PC-3 (cell line): ENCODE data around the gene DRAM1. TPM values are rescaled to one million over a fixed set of nuclear protein-coding genes. Genes with fewer than 3 reads are reported as not detected.
"Not testable (repeated sequence)": the region's sequence is repeated elsewhere in the genome, so short reads cannot be mapped to it uniquely, and the experiment has no call there.

Source experiments
- ATAC-seq: fragments of 200-7000 bp; cut with Tn5 transposase; 2 replicates; pipeline ENCODE4 v1.9.1; 2020; ENCODE audit warnings: mild to moderate bottlenecking, moderate library complexity
- BruUV-seq: library from RNA; stranded (reverse); fragments of 400-500 nt; replicated peaks from 2 replicates; lab custom pipeline; 2021; lab: Mats Ljungman, UMichigan
- CTCF ChIA-PET: fragments of 300-600 bp; sonication (Branson Sonifier 250); formaldehyde crosslinking; loops from one replicate; lab custom pipeline; 2022; ENCODE audit warnings: antibody characterized with exemption; lab: Charles Lee
- POLR2A ChIA-PET: fragments of 300-600 bp; sonication (Branson Sonifier 250); formaldehyde crosslinking; loops from one replicate; lab custom pipeline; 2022; ENCODE audit warnings: antibody characterized with exemption; ENCODE audit not compliant: unreplicated experiment; lab: Charles Lee
- DNase-seq: peaks from one replicate; pipeline ENCODE4 v3.0.0-alpha.2; 2015
- H2AFZ ChIP-seq: fragments of 300-600 bp; sonication (generic); 2 replicates; pipeline ENCODE4 v1.6.0; 2016; ENCODE audit warnings: antibody characterized with exemption, low read length
- H3F3A ChIP-seq: fragments of 300-600 bp; sonication (generic); one replicate; pipeline ENCODE4 v1.6.0; 2017; ENCODE audit warnings: antibody characterized with exemption, low read length, control low read depth, mild to moderate bottlenecking; ENCODE audit not compliant: unreplicated experiment
- H3K27ac ChIP-seq: fragments of 300-600 bp; sonication (generic); 2 replicates; pipeline ENCODE4 v1.5.1; 2016; ENCODE audit warnings: mild to moderate bottlenecking, low read length
- H3K27me3 ChIP-seq: fragments of 300-600 bp; sonication (generic); 2 replicates; pipeline ENCODE4 v1.6.1; 2016; ENCODE audit warnings: low read length, mixed read lengths
- H3K36me3 ChIP-seq: fragments of 300-600 bp; sonication (generic); 2 replicates; pipeline ENCODE4 v1.6.1; 2016; ENCODE audit warnings: low read depth, mixed run types, low read length, mixed read lengths
- H3K4me1 ChIP-seq: fragments of 300-600 bp; sonication (generic); 2 replicates; pipeline ENCODE4 v1.5.1; 2016; ENCODE audit warnings: low read length; ENCODE audit not compliant: insufficient read depth
- H3K4me2 ChIP-seq: fragments of 300-600 bp; sonication (generic); 2 replicates; pipeline ENCODE4 v1.6.0; 2016; ENCODE audit warnings: low read length
- H3K4me3 ChIP-seq: fragments of 300-600 bp; sonication (generic); 2 replicates; pipeline ENCODE4 v1.5.1; 2016; ENCODE audit warnings: mild to moderate bottlenecking, low read length, mixed read lengths
- H3K79me2 ChIP-seq: fragments of 300-600 bp; sonication (generic); 2 replicates; pipeline ENCODE4 v1.6.1; 2017; ENCODE audit warnings: low read length, mixed read lengths
- H3K9ac ChIP-seq: fragments of 300-600 bp; sonication (generic); 2 replicates; pipeline ENCODE4 v1.6.0; 2016; ENCODE audit warnings: mild to moderate bottlenecking, low read length
- H3K9me2 ChIP-seq: fragments of 300-600 bp; sonication (generic); replicated peaks from 2 replicates; pipeline ENCODE4 v1.6.1; 2016; ENCODE audit warnings: mixed run types, low read length, mixed read lengths
- H3K9me3 ChIP-seq: fragments of 300-600 bp; sonication (generic); 2 replicates; pipeline ENCODE4 v1.6.1; 2016; ENCODE audit warnings: low read length, mixed read lengths
- H4K20me1 ChIP-seq: fragments of 300-600 bp; sonication (generic); 2 replicates; pipeline ENCODE4 v1.6.1; 2016; ENCODE audit warnings: low read length, mixed read lengths
- EZH2 ChIP-seq: fragments of 300-600 bp; sonication (generic); IDR thresholded peaks from one replicate; pipeline ENCODE4 v1.6.1; 2017; ENCODE audit warnings: antibody characterized with exemption, mild to moderate bottlenecking, low read length; ENCODE audit not compliant: unreplicated experiment
- EZH2phosphoT487 ChIP-seq: fragments of 300-600 bp; sonication (generic); IDR thresholded peaks from 2 replicates; pipeline ENCODE4 v1.6.1; 2018; ENCODE audit warnings: mild to moderate bottlenecking, antibody characterized with exemption, low read length, borderline replicate concordance
- intact Hi-C: fragments of 100-400 bp; cut with micrococcal nuclease; formaldehyde crosslinking; loops from 2 replicates; pipeline ENCODE4 v1.9.0; 2023
- total RNA-seq: library from RNA; depleted of rRNA; stranded (reverse); fragments of >200 nt; gene quantifications from 2 replicates; pipeline ENCODE4 v1.2.3, GENCODE V29; 2014
- TF ChIP-seq, protein P1 (sequence below): fragments of 300-600 bp; sonication (generic); conservative IDR thresholded peaks from 2 replicates; pipeline ENCODE4 v1.5.1; 2017; ENCODE audit warnings: antibody characterized with exemption, low read depth, mild to moderate bottlenecking, low read length

The DRAM1 gene
- total RNA-seq, 1 experiment from 2014 or later, result 5.2 TPM

DNA sequence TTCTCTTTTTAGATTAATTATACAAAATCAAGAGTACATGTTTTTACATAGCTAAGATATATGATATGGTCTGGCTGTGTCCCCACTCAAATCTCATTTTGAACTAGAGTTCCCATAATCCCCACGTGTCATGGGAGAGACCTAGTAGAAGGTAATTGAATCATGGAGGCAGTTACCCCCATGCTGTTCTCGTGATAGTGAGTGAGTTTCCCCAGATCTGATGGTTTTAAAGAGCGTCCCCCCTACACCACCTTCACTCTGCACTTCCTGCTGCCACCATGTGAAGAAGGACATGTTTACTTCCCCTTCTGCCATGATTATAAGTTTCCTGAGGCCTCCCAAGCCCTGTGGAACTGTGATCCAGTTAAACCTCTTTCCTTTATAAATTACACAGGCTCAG, 21.4 kb upstream of the DRAM1 start:
- Histone ChIP-seq H4K20me1 (no peaks in the 10 kb centered on the region), H3K9ac (no peak overlapping the region), H3K9me3 (no peaks in the 10 kb centered on the region), H3K4me2 (no peak overlapping the region), H3K27me3 (no peaks in the 10 kb centered on the region), H3K36me3 (no peaks in the 10 kb centered on the region), H3K4me1 (peaks cover 5% of the 10 kb centered on the region; the same call in 1 of the 2 replicates), H3F3A (no peaks in the 10 kb centered on the region), H2AFZ (no peak overlapping the region), H3K9me2 (no peaks in the 10 kb centered on the region), H3K27ac (no peak overlapping the region), H3K79me2 (no peaks in the 10 kb centered on the region), H3K4me3 (no peak overlapping the region)
- ATAC-seq, result no peak
- TF ChIP-seq EZH2phosphoT487 (no peak), EZH2 (no peak)
- TF ChIP-seq, protein P1, sequence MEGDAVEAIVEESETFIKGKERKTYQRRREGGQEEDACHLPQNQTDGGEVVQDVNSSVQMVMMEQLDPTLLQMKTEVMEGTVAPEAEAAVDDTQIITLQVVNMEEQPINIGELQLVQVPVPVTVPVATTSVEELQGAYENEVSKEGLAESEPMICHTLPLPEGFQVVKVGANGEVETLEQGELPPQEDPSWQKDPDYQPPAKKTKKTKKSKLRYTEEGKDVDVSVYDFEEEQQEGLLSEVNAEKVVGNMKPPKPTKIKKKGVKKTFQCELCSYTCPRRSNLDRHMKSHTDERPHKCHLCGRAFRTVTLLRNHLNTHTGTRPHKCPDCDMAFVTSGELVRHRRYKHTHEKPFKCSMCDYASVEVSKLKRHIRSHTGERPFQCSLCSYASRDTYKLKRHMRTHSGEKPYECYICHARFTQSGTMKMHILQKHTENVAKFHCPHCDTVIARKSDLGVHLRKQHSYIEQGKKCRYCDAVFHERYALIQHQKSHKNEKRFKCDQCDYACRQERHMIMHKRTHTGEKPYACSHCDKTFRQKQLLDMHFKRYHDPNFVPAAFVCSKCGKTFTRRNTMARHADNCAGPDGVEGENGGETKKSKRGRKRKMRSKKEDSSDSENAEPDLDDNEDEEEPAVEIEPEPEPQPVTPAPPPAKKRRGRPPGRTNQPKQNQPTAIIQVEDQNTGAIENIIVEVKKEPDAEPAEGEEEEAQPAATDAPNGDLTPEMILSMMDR, result no peak
- CTCF ChIA-PET, result no interaction called here
- BruUV-seq, result no TSS peak
- POLR2A ChIA-PET, result no interaction called here
- intact Hi-C loops, result no loop called here
- no peak for DNase-seq

DNA sequence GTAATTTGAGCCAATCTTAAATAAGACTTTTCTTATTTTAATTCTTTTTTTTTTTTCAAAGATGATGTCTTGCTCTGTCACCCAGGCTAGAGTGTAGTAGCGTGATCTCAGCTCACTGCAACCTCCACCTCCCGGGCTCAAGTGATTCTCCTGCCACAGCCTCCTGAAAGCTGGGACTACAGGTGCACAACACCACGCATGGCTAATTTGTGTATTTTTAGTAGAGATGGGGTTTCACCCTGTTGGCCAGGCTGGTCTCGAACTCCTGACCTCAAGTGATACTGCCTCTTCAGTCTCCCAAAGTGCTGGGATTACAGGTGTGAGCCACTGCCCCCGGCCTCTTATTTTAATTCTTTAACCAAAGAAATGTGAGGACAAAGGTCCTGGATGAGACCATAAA, 20.8 kb upstream of the DRAM1 start:
- BruUV-seq, H3K79me2 ChIP-seq, intact Hi-C loops, DNase-seq, CTCF ChIA-PET, H3K4me2 ChIP-seq, H3K9me2 ChIP-seq, H3K27me3 ChIP-seq, H3K4me1 ChIP-seq, H2AFZ ChIP-seq, H3K9ac ChIP-seq, H3F3A ChIP-seq, H3K9me3 ChIP-seq, H4K20me1 ChIP-seq, H3K4me3 ChIP-seq, H3K36me3 ChIP-seq, H3K27ac ChIP-seq, POLR2A ChIA-PET, ATAC-seq: not testable (repeated sequence)

DNA sequence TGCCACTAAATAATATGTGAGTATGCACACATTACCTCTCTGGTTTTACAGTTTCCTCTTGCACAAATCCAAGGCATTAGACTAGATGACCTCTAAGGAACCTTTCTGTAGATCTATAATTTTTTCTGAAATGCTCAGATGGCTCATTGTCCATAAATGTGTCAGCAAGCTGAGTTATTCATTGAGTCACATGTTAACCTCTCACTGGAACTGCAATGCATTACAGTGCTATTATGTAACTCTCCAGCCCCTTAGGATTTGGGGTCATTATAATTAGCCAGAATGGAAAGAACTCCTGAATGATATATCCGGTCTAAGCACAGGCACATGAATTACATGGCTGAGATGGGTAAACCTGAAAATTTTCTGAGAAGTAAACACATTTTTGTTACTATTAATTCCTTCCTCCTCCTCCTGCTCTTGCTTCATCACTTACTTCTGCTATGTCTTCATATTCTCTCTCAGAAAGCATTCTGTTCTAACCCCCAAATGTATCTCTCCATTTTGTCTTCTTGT, 20.3 kb upstream of the DRAM1 start:
- DNase-seq, result peak; percentile 64
- Histone ChIP-seq H3K79me2 (no peaks in the 10 kb centered on the region), H3K36me3 (no peaks in the 10 kb centered on the region), H3K27me3 (no peaks in the 10 kb centered on the region), H3K4me3 (no peak overlapping the region), H3K4me1 (peaks cover 5% of the 10 kb centered on the region; the same call in 1 of the 2 replicates), H4K20me1 (no peaks in the 10 kb centered on the region), H3K9me3 (no peaks in the 10 kb centered on the region), H2AFZ (no peak overlapping the region), H3K4me2 (no peak overlapping the region), H3K9me2 (no peaks in the 10 kb centered on the region), H3F3A (no peaks in the 10 kb centered on the region), H3K9ac (no peak overlapping the region), H3K27ac (no peak overlapping the region)
- intact Hi-C loops, result no loop called here
- ChIA-PET POLR2A (no interaction called here), CTCF (no interaction called here)
- no TSS peak for BruUV-seq
- TF ChIP-seq EZH2phosphoT487 (no peak), EZH2 (no peak)
- TF ChIP-seq, protein P1, result no peak
- ATAC-seq, result peak; percentile 77
